ENCODE results near the gene CDR2L. TPM values are rescaled to one million over a fixed set of nuclear protein-coding genes. Genes with fewer than 3 reads are reported as not detected.
"Not testable (repeated sequence)": the region's sequence is repeated elsewhere in the genome, so short reads cannot be mapped to it uniquely, and the experiment has no call there.

Gene CDR2L
- total RNA-seq, 2 experiments from 2014 or later: 0.74 to 1.2 TPM

DNA sequence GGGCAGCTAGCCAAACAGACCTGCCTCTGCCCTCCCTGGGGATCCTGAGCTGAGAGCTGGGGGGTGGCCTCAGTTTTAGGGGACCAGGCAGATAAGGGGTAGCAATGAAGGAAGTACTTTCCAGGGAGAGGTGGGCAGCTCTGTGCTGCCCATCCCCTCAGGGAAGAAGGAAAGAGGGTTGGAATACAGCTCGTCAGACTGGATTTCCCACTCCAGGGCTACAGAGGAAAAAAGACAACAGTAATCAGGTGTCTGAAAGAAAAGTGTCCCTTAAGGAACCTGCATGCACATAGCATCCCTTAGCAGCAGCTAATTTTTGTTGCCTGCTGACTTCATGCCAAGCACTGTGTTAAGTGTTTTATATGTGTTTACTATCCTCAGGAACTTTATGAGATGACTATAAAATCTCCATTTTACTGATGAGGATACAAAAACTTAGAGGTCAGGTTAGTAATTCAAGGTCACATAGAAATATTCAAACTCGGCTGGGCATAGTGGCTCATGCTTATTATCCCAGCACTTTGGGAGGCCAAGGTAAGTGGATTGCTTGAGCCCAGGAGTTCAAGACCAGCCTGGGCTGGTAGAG lies 21.8 kb downstream of the CDR2L start:
- Mint-ChIP-seq H3K4me1 (peaks cover 23% of the 10 kb centered on the region), H3K27me3 (no peaks in the 10 kb centered on the region), H3K27ac (no peak overlapping the region), H3K9me3 (no peaks in the 10 kb centered on the region), H3K36me3 (peaks cover 3% of the 10 kb centered on the region), H3K4me3 (no peak overlapping the region)
- DNase-seq: no peak

DNA sequence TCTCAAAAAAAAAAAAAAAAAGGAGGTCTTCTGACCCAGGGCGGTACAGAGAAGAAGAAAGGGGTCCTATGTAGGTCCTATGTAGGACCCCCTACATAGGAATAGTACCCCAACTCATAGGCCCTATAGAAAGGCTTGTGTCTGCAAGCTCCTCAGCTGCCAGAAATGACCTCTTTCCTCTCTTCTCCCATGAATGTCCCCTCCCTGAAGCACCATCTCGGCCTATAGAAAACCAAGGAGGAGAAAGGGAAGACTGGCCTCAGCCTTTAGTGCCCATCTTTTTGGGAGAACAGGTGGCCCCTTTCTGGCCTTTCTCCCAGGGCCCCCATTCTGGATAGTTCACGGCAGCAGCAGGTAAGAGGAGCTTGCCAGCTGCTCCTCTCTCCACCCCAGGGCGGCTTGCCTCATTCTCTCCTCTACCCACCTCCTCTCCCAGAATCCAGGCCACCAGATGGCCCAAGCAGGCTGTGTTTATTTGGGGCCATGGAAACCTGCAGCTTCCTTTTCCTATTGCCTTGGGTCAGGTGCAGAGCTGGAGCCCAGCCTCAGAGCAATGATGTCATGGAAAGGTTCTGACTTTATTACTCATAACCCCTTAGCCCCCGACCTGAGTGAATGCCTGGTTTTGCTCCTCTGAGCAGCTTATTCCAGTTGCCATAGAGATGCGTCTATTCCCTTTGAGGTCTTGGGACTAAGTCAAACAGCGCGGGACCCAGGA lies 23.4 kb downstream of the CDR2L start:
- Mint-ChIP-seq H3K27ac (peak overlapping the region; percentile 44), H3K36me3 (peaks cover 5% of the 10 kb centered on the region), H3K9me3 (no peaks in the 10 kb centered on the region), H3K4me3 (peak overlapping the region; percentile 2), H3K4me1 (peaks cover 29% of the 10 kb centered on the region), H3K27me3 (no peaks in the 10 kb centered on the region)
- peak; percentile 41 for DNase-seq

DNA sequence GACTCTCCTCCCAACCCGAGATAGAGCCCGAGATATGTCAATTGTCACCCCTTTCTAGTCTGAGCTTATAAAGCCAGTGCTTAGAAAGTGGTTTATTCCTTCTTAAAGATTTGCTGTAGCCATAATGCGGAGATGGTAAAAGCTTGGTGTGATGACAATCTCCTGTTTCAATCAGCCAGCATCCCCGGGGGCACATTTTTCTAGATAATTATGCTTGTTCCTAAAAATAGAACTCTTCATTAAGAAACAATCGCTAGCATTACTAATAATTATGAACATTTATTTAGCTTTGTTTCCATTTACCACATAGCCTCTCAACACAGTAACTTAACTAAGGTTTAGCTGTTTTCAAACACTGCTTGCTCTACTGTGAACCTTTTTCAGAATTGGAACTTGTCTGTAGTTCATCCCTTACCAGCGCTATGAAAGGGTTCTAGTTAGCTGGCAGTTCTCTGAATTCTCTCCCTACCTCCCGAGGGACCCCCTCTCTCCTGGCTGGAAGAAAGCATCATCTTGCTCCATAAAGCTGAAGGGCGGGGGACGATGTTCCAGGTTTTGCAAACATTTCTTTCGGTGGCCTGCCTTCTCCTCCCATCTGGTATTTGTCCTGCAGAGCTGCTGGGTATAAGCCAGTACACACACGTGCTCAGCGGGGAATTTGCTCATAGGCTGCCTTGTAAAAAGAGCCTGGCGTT lies 24.1 kb downstream of the CDR2L start:
- peaks cover 29% of the 10 kb centered on the region for H3K4me1 Mint-ChIP-seq
- H3K4me3 Mint-ChIP-seq: peak overlapping the region; percentile 79
- no peak for DNase-seq
- H3K36me3 Mint-ChIP-seq: peaks cover 6% of the 10 kb centered on the region
- no peaks in the 10 kb centered on the region for H3K27me3 Mint-ChIP-seq
- peak overlapping the region; percentile 91 for H3K27ac Mint-ChIP-seq
- no peaks in the 10 kb centered on the region for H3K9me3 Mint-ChIP-seq

DNA sequence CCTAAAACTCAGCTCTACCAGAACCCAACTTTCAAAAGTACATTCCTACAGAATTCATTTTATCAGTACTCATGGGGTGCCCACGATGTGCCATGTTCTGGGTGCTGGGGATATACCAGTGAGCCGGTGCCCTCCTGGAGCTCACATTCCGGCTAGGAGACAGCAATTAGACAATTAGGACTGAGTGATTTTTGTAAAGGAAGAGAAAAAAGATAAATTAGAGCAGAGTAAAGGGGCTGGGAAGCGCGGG lies 24.6 kb downstream of the CDR2L start:
- peak overlapping the region; percentile 79 for H3K4me3 Mint-ChIP-seq
- peaks cover 29% of the 10 kb centered on the region for H3K4me1 Mint-ChIP-seq
- peak overlapping the region; percentile 91 for H3K27ac Mint-ChIP-seq
- no peak for DNase-seq
- H3K27me3 Mint-ChIP-seq: no peaks in the 10 kb centered on the region
- no peaks in the 10 kb centered on the region for H3K9me3 Mint-ChIP-seq
- H3K36me3 Mint-ChIP-seq: peaks cover 7% of the 10 kb centered on the region

DNA sequence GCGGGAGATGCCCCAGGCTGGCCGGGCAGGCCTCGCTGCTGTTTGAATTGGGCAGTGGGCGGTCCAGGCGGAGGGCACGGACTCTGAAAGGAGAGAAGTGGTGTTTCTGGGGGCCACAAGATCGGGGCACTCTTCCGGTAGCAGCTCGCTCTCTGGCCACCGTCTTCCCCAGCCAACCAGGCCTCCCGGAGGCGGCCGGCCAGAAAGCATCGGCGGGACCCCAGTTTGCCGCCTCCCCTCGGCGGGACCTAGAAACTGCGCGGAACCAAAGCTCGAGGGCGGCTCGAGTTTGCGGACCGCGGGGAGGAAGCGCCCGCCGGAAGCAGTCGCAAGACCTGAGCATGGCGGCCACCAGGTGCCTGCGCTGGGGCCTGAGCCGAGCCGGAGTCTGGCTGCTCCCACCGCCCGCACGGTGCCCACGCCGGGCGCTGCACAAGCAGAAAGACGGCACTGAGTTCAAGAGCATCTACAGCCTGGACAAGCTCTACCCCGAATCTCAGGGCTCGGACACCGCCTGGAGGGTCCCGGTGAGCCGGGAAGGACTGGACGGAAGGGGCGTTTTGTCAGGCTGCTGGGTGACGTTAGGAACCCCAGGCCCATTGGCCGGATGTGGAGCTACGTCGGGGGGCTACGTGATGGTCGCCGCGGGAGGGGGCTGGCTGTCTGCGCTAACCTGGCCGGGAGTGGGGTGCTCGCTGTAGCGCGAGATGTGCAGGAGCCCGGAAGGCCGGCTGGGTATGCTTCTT lies 25.1 kb downstream of the CDR2L start, which contains the start of gene MRPL58:
Gene MRPL58, plus strand, starts transcription at position 325 of the 746 bp plus-strand sequence. Its CDS starts 17 bp downstream, at position 342.
- peak within 1 kb of the TSS; percentile 79 for H3K4me3 Mint-ChIP-seq
- peaks cover 29% of the 10 kb centered on the region for H3K4me1 Mint-ChIP-seq
- peak; percentile 89 for DNase-seq
- peaks cover 7% of the 10 kb centered on the region for H3K36me3 Mint-ChIP-seq
- H3K9me3 Mint-ChIP-seq: no peaks in the 10 kb centered on the region
- H3K27ac Mint-ChIP-seq: peak within 1 kb of the TSS; percentile 91
- no peaks in the 10 kb centered on the region for H3K27me3 Mint-ChIP-seq

DNA sequence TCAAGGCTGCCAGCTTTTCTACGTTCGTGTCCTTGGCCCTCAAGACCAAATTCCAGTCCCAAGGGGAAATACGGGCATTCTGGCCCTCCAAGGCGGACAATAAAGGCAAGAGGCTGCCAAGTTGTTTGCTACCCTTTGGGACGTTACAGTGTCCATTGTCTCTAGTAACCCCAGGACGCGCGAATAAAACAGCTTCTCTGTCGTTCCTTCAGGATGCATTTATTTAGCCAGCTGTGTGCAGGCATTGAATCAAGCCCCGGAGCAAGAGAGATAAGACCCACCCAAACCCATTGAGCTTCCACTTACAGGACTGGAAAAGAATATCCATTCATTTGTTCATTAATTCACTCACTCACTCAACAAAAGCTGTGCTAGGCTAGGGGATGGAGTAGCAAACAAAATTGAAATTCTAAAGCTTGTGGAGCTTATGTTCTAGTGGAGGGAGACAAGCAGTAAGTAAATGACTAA lies 25.7 kb downstream of the CDR2L start:
- H3K4me3 Mint-ChIP-seq: peak overlapping the region; percentile 79
- H3K4me1 Mint-ChIP-seq: peaks cover 29% of the 10 kb centered on the region
- H3K9me3 Mint-ChIP-seq: no peaks in the 10 kb centered on the region
- H3K36me3 Mint-ChIP-seq: peaks cover 7% of the 10 kb centered on the region
- peak overlapping the region; percentile 91 for H3K27ac Mint-ChIP-seq
- no peaks in the 10 kb centered on the region for H3K27me3 Mint-ChIP-seq
- DNase-seq: no peak

DNA sequence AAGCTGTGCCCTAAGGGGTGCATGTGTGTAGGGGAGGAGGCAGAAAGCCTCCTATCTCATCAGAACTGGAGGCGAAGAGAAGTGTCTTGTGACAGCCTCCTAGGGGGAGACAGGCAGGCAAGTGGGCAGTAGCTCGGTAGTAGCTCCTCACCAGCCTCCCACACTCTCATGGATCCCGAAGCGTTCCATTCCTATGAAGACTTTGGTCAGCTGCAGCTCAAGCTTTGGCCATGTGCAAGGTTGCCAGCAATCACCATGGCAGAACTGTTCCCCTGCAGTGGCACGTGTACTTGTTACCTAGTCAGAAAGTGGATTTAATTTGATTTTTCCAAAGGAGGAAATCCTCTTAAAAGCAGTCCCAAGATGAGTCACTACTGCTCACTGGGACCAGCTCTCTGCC lies 31.7 kb downstream of the CDR2L start:
- H3K36me3 Mint-ChIP-seq: peaks cover 20% of the 10 kb centered on the region
- H3K9me3 Mint-ChIP-seq: no peaks in the 10 kb centered on the region
- no peaks in the 10 kb centered on the region for H3K27me3 Mint-ChIP-seq
- H3K27ac Mint-ChIP-seq: no peak overlapping the region
- H3K4me3 Mint-ChIP-seq: no peak overlapping the region
- DNase-seq: no peak
- peaks cover 5% of the 10 kb centered on the region for H3K4me1 Mint-ChIP-seq

DNA sequence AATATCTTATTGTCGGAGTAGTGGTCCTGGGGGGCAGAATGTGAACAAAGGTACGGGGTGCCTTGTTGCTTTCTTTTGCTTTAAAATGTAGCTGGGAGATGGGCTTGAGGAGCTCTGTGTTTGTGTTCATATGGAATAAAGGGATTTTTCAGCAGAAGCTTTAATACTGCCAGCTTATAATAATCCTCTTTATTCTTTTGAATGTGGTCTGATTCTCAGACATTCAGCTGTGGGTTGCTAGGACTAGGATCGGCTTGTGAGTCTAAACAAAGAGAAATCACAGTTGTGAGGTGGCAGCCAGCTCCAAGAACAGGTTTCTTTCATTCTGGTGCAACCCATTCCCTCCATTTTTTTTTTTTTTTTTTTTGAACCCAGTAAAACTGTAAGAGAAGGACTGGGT lies 32.3 kb downstream of the CDR2L start:
- Mint-ChIP-seq H3K36me3 (peaks cover 24% of the 10 kb centered on the region), H3K9me3 (no peaks in the 10 kb centered on the region), H3K27me3 (no peaks in the 10 kb centered on the region), H3K4me1 (peaks cover 4% of the 10 kb centered on the region), H3K4me3 (no peak overlapping the region), H3K27ac (no peak overlapping the region)
- DNase-seq: no peak

DNA sequence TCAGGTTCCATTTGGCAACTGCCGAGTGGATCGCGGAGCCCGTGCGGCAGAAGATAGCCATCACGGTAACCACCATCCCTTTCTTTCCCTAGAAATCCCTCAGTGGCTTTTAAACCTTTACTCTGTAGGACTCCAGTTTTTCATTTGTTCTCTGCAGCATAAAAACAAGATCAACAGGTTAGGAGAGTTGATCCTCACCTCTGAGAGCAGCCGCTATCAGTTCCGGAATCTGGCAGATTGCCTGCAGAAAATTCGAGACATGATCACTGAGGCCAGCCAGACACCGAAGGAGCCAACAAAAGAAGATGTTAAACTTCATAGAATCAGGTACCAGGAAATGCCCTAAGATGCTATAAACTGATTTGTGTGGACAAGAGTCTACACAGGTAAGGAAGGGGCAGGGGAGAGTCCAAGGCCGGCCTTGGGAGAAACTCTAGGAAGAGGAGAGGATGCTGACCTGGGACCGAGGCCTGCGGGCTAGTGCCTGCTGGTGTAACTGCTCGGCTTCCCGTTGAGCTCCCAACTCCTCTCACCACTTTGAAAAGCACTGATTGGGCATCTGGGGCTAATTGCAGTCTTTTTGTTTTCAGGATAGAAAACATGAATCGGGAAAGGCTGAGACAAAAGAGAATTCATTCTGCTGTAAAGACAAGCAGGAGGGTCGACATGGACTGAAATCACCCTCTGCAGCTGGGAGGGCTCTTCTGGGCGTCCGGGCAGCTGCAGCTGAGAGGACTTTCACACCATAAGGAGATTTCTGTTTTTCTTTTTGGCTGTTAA lies 33.1 kb downstream of the CDR2L start:
- Mint-ChIP-seq H3K36me3 (peaks cover 30% of the 10 kb centered on the region), H3K4me1 (peaks cover 8% of the 10 kb centered on the region), H3K27ac (no peak overlapping the region), H3K4me3 (no peak overlapping the region), H3K9me3 (no peaks in the 10 kb centered on the region), H3K27me3 (no peaks in the 10 kb centered on the region)
- DNase-seq: no peak

DNA sequence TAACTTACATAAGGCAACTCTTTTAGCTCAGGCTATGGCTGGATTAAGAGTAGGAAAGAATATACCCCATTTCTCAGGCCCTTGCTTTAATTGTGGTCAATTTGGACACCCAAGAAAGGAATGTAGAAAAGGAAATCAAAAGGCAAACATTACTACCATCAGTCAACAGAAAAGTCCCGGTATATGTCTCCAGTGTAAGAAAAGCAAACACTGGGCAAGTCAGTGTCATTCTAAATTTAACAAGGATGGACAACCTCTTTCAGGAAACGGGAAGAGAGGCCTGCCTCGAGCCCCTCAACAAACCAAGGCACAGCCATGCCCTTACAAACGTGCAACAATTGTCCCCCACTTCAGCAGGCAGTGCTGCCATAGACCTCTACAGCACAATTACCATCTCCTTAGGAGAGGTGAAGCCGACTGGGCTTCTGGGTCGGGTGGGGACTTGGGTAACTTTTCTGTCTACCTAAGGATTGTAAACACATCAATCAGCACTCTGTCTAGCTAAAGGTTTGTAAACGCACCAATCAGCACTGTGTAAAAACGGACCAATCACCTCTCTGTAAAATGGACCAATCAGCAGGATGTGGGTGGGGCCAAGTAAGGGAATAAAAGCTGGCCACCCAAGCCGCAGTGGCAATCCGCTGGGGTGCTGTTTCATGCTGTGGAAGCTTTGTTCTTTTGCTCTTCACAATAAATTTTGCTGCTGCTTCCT lies 37.4 kb downstream of the CDR2L start:
- Mint-ChIP-seq H3K4me3 (peak overlapping the region; percentile 30), H3K9me3 (peaks cover 3% of the 10 kb centered on the region), H3K27me3 (no peaks in the 10 kb centered on the region), H3K36me3 (peaks cover 27% of the 10 kb centered on the region), H3K27ac (no peak overlapping the region), H3K4me1 (peaks cover 14% of the 10 kb centered on the region)
- DNase-seq: peak; percentile 47

DNA sequence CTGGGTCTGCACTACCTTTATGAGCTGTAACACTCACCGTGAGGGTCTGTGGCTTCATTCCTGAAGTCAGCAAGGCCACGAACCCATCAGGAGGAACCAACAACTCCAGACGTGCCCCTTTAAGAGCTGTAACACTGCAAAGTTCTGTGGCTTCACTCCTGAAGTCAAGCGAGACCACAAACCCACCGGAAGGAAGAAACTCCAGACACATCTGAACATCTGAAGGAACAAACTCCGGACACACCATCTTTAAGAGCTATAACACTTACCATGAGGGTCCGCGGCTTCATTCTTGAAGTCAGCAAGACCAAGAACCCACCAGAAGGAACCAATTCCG lies 37.9 kb downstream of the CDR2L start:
- H3K4me1 Mint-ChIP-seq: peaks cover 14% of the 10 kb centered on the region
- peak overlapping the region; percentile 30 for H3K4me3 Mint-ChIP-seq
- not testable (repeated sequence) for H3K27ac Mint-ChIP-seq

DNA sequence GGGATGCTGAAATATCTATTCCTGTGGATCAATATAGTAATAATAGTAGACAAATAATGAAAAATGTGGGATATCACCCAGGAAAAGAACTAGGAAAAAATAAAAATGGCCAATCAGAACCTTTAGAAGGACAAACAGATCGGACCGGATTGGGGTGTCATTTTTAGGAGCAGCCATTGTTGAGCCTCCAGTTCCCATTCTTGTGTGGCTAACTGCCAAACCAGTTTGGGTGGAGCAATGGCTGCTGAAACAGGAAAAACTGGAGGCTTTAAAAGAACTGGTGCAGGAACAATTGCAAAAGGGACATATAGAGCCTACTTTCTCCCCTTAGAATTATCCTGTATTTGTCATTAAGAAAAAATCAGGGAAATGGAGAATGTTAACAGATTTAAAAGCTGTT lies 39.2 kb downstream of the CDR2L start:
- not testable (repeated sequence) for DNase-seq, H3K9me3 Mint-ChIP-seq, H3K27ac Mint-ChIP-seq, H3K27me3 Mint-ChIP-seq, H3K4me3 Mint-ChIP-seq
- Mint-ChIP-seq H3K36me3 (peaks cover 22% of the 10 kb centered on the region), H3K4me1 (peaks cover 14% of the 10 kb centered on the region)

More for the DNA sequence above, 37.9 kb downstream of the CDR2L start:
- not testable (repeated sequence) for H3K9me3 Mint-ChIP-seq, H3K27me3 Mint-ChIP-seq, DNase-seq
- peaks cover 27% of the 10 kb centered on the region for H3K36me3 Mint-ChIP-seq

DNA sequence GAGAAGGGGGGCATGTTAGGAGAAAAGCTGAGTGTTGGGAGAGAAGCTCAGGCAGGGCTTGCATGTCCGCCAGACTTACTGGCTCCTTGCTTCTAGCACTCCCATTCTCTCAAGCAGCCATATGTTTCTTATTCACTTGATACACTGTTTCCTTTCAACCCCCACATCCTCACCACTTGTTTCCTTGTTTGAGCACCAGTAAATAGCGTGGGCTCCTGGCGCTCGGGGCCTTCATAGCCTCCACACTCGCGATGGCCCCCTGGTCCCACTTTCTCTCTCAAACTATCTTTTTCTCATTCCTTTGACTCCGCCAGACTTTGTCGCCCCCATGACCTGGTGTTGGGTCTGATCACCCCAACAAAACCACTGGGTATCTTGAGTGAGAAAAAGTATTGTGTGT lies 42.7 kb downstream of the CDR2L start:
- H3K9me3 Mint-ChIP-seq: peaks cover 12% of the 10 kb centered on the region
- H3K36me3 Mint-ChIP-seq: peaks cover 10% of the 10 kb centered on the region
- no peak overlapping the region for H3K4me3 Mint-ChIP-seq
- H3K27me3 Mint-ChIP-seq: peaks cover 15% of the 10 kb centered on the region
- peaks cover 37% of the 10 kb centered on the region for H3K4me1 Mint-ChIP-seq
- no peak overlapping the region for H3K27ac Mint-ChIP-seq
- DNase-seq: no peak
